Activated naive CD4-positive, alpha-beta T cell treated with anti-CD3 and anti-CD28 coated beads for 36 hours (primary cell): ENCODE data around the gene FAM83C. TPM values are rescaled to one million over a fixed set of nuclear protein-coding genes. Genes with fewer than 3 reads are reported as not detected.
A peak's percentile ranks its signal among the peaks of the same experiment; 100 is the strongest.

Source experiments
- CTCF ChIA-PET: fragments of 350-600 bp; sonication (Branson Sonifier 250); formaldehyde crosslinking; loops from one replicate; lab custom pipeline; 2021; ENCODE audit warnings: antibody characterized with exemption; lab: Charles Lee
- DNase-seq: peaks from one replicate; pipeline ENCODE4 v3.0.0-alpha.2; 2020
- H3K27ac Mint-ChIP-seq: one replicate; pipeline ENCODE4 v1.8.0; 2021; ENCODE audit warnings: mild to moderate bottlenecking, mixed read lengths
- H3K27me3 Mint-ChIP-seq: one replicate; pipeline ENCODE4 v1.8.0; 2021; ENCODE audit warnings: low read depth, mixed read lengths
- H3K36me3 Mint-ChIP-seq: one replicate; pipeline ENCODE4 v1.8.0; 2021; ENCODE audit warnings: low read depth, mixed read lengths
- H3K4me1 Mint-ChIP-seq: one replicate; pipeline ENCODE4 v1.8.0; 2021; ENCODE audit warnings: low read depth, mixed read lengths
- H3K4me3 Mint-ChIP-seq: one replicate; pipeline ENCODE4 v1.8.0; 2021; ENCODE audit warnings: mild to moderate bottlenecking, moderate library complexity, mixed read lengths
- H3K9me3 Mint-ChIP-seq: one replicate; pipeline ENCODE4 v1.8.0; 2021; ENCODE audit warnings: mixed read lengths
- intact Hi-C: fragments of 100-400 bp; cut with micrococcal nuclease; formaldehyde crosslinking; loops from one replicate; pipeline ENCODE4 v1.15.1; 2023
- total RNA-seq, 2 experiments: library from RNA; stranded (reverse); gene quantifications; one replicate each; pipeline ENCODE4 v1.2.3, GENCODE V29; 2021

FAM83C gene
- total RNA-seq, 2 experiments from 2014 or later, result not detected

- CTCF ChIA-PET, result no interaction called here
- Mint-ChIP-seq H3K4me1 (peaks cover 25% of the 10 kb centered on the region), H3K9me3 (no peaks in the 10 kb centered on the region), H3K27ac (peak overlapping the region; percentile 10), H3K4me3 (peak overlapping the region; percentile 84), H3K36me3 (peaks cover 10% of the 10 kb centered on the region), H3K27me3 (no peaks in the 10 kb centered on the region)
- no peak for DNase-seq
- intact Hi-C loops, result no loop called here
Observed at GRCh38 chr20:35285806-35286076, 6.5 kb downstream of the FAM83C start.

GRCh38 chr20:35284992-35285805 lies 7.0 kb downstream of the FAM83C start:
- no peak for DNase-seq
- no peaks in the 10 kb centered on the region for H3K27me3 Mint-ChIP-seq
- CTCF ChIA-PET, result interaction anchor here (1.2 kb wide), 1 partner anchor 44 kb away, joined by 3 read pairs; no protein-coding TSS in a partner anchor
- H3K27ac Mint-ChIP-seq, result peak overlapping the region; percentile 88
- no peaks in the 10 kb centered on the region for H3K9me3 Mint-ChIP-seq
- peak overlapping the region; percentile 84 for H3K4me3 Mint-ChIP-seq
- peaks cover 25% of the 10 kb centered on the region for H3K4me1 Mint-ChIP-seq
- intact Hi-C loops, result loop anchor here (1.0 kb wide), 1 partner anchor 18 kb away; no protein-coding TSS in a partner anchor
- peaks cover 11% of the 10 kb centered on the region for H3K36me3 Mint-ChIP-seq

GRCh38 chr20:35284267-35284991 lies 7.8 kb downstream of the FAM83C start, which contains the start of gene EIF6:
EIF6 (minus strand) TSS chr20:35284772; CDS start chr20:35284487, 285 bp downstream.
- peak; percentile 87 for DNase-seq
- Mint-ChIP-seq H3K36me3 (peaks cover 14% of the 10 kb centered on the region), H3K27ac (peak within 1 kb of the TSS; percentile 88), H3K4me1 (peaks cover 25% of the 10 kb centered on the region), H3K27me3 (no peaks in the 10 kb centered on the region), H3K9me3 (no peaks in the 10 kb centered on the region), H3K4me3 (peak within 1 kb of the TSS; percentile 84)
- CTCF ChIA-PET, result interaction anchor here (0.7 to 1.2 kb wide), 2 partner anchors 45 to 164 kb away, joined by 3 to 4 read pairs; no protein-coding TSS in a partner anchor
- intact Hi-C loops, result loop anchor here (1.0 kb wide), 1 partner anchor 19 kb away; no protein-coding TSS in a partner anchor

GRCh38 chr20:35283441-35284266 lies 8.6 kb downstream of the FAM83C start:
- Mint-ChIP-seq H3K9me3 (no peaks in the 10 kb centered on the region), H3K27ac (peak overlapping the region; percentile 88), H3K4me1 (peaks cover 25% of the 10 kb centered on the region), H3K4me3 (peak overlapping the region; percentile 84), H3K36me3 (peaks cover 16% of the 10 kb centered on the region), H3K27me3 (no peaks in the 10 kb centered on the region)
- DNase-seq, result peak; percentile 33
- intact Hi-C loops, result loop anchor here (1.0 kb wide), 1 partner anchor 20 kb away; no protein-coding TSS in a partner anchor
- CTCF ChIA-PET, result interaction anchor here (0.7 to 2.5 kb wide), 3 partner anchors 23 to 164 kb away, joined by 3 to 7 read pairs (median 4); no protein-coding TSS in a partner anchor

GRCh38 chr20:35281506-35282101 lies 10.6 kb downstream of the FAM83C start:
- intact Hi-C loops, result no loop called here
- no peak overlapping the region for H3K27ac Mint-ChIP-seq
- no peak overlapping the region for H3K4me3 Mint-ChIP-seq
- CTCF ChIA-PET, result interaction anchor here (1.4 to 2.5 kb wide), 2 partner anchors 23 to 25 kb away, joined by 3 to 7 read pairs; no protein-coding TSS in a partner anchor
- no peak for DNase-seq
- H3K27me3 Mint-ChIP-seq, result no peaks in the 10 kb centered on the region
- peaks cover 31% of the 10 kb centered on the region for H3K4me1 Mint-ChIP-seq
- peaks cover 23% of the 10 kb centered on the region for H3K36me3 Mint-ChIP-seq
- no peaks in the 10 kb centered on the region for H3K9me3 Mint-ChIP-seq

GRCh38 chr20:35280523-35280922 lies 11.7 kb downstream of the FAM83C start:
- H3K27me3 Mint-ChIP-seq, result no peaks in the 10 kb centered on the region
- peaks cover 30% of the 10 kb centered on the region for H3K4me1 Mint-ChIP-seq
- DNase-seq, result no peak
- no peak overlapping the region for H3K4me3 Mint-ChIP-seq
- peaks cover 23% of the 10 kb centered on the region for H3K36me3 Mint-ChIP-seq
- CTCF ChIA-PET, result interaction anchor here (0.6 to 1.5 kb wide), 2 partner anchors 26 to 205 kb away, joined by 3 to 4 read pairs; no protein-coding TSS in a partner anchor
- no peaks in the 10 kb centered on the region for H3K9me3 Mint-ChIP-seq
- no peak overlapping the region for H3K27ac Mint-ChIP-seq
- intact Hi-C loops, result no loop called here

- no peaks in the 10 kb centered on the region for H3K9me3 Mint-ChIP-seq
- intact Hi-C loops, result loop anchor here (5.0 to 10.0 kb wide), 2 partner anchors 322 to 405 kb away; partner anchors contain the start of genes ACSS2, GGT7, GSS and MYH7B
- H3K4me1 Mint-ChIP-seq, result peaks cover 24% of the 10 kb centered on the region
- H3K4me3 Mint-ChIP-seq, result no peak overlapping the region
- peak overlapping the region; percentile 31 for H3K27ac Mint-ChIP-seq
- DNase-seq, result no peak
- no peaks in the 10 kb centered on the region for H3K27me3 Mint-ChIP-seq
- H3K36me3 Mint-ChIP-seq, result peaks cover 23% of the 10 kb centered on the region
- CTCF ChIA-PET, result interaction anchor here (1.1 to 1.5 kb wide), 2 partner anchors 11 to 27 kb away, joined by 3 to 6 read pairs; no protein-coding TSS in a partner anchor
Observed at GRCh38 chr20:35279533-35280174, 12.6 kb downstream of the FAM83C start.

GRCh38 chr20:35279040-35279439 lies 13.2 kb downstream of the FAM83C start:
- Mint-ChIP-seq H3K4me3 (peak overlapping the region; percentile 10), H3K9me3 (no peaks in the 10 kb centered on the region), H3K27ac (peak overlapping the region; percentile 78), H3K36me3 (peaks cover 23% of the 10 kb centered on the region), H3K27me3 (no peaks in the 10 kb centered on the region), H3K4me1 (peaks cover 23% of the 10 kb centered on the region)
- DNase-seq, result no peak
- intact Hi-C loops, result loop anchor here (5.0 to 10.0 kb wide), 2 partner anchors 322 to 404 kb away; partner anchors contain the start of genes ACSS2, GGT7, GSS and MYH7B
- CTCF ChIA-PET, result interaction anchor here (0.6 to 1.5 kb wide), 3 partner anchors 10 to 489 kb away, joined by 3 to 6 read pairs (median 3); no protein-coding TSS in a partner anchor

- Mint-ChIP-seq H3K27ac (peak within 1 kb of the TSS; percentile 96), H3K27me3 (no peaks in the 10 kb centered on the region), H3K36me3 (peaks cover 19% of the 10 kb centered on the region), H3K4me3 (peak within 1 kb of the TSS; percentile 97), H3K9me3 (no peaks in the 10 kb centered on the region), H3K4me1 (peaks cover 16% of the 10 kb centered on the region)
- intact Hi-C loops, result loop anchor here (1.0 to 10.0 kb wide), 4 partner anchors 185 to 403 kb away; partner anchors contain the start of genes ACSS2, GGT7, GSS and MYH7B
- CTCF ChIA-PET, result interaction anchor here (0.6 to 0.7 kb wide), 2 partner anchors 31 to 162 kb away, joined by 3 to 5 read pairs; no protein-coding TSS in a partner anchor
- peak; percentile 87 for DNase-seq
Observed at GRCh38 chr20:35277531-35278395, 14.5 kb downstream of the FAM83C start, which contains the start of gene MMP24OS. MMP24OS (minus strand) TSS chr20:35278122; CDS start chr20:35277929, 193 bp downstream.

- no peak for DNase-seq
- no peaks in the 10 kb centered on the region for H3K9me3 Mint-ChIP-seq
- H3K27me3 Mint-ChIP-seq, result no peaks in the 10 kb centered on the region
- H3K27ac Mint-ChIP-seq, result peak overlapping the region; percentile 96
- peak overlapping the region; percentile 97 for H3K4me3 Mint-ChIP-seq
- H3K36me3 Mint-ChIP-seq, result peaks cover 15% of the 10 kb centered on the region
- intact Hi-C loops, result loop anchor here (1.0 to 10.0 kb wide), 4 partner anchors 184 to 402 kb away; partner anchors contain the start of genes ACSS2, GGT7, GSS and MYH7B
- CTCF ChIA-PET, result interaction anchor here (0.7 kb wide), 1 partner anchor 26 kb away, joined by 4 read pairs; no protein-coding TSS in a partner anchor
- H3K4me1 Mint-ChIP-seq, result peaks cover 12% of the 10 kb centered on the region
Observed at GRCh38 chr20:35277127-35277526, 15.1 kb downstream of the FAM83C start.
